ENCODE results near the gene NAA80.
"Not testable (repeated sequence)": the region's sequence is repeated elsewhere in the genome, so short reads cannot be mapped to it uniquely, and the experiment has no call there.

Gene NAA80

DNA sequence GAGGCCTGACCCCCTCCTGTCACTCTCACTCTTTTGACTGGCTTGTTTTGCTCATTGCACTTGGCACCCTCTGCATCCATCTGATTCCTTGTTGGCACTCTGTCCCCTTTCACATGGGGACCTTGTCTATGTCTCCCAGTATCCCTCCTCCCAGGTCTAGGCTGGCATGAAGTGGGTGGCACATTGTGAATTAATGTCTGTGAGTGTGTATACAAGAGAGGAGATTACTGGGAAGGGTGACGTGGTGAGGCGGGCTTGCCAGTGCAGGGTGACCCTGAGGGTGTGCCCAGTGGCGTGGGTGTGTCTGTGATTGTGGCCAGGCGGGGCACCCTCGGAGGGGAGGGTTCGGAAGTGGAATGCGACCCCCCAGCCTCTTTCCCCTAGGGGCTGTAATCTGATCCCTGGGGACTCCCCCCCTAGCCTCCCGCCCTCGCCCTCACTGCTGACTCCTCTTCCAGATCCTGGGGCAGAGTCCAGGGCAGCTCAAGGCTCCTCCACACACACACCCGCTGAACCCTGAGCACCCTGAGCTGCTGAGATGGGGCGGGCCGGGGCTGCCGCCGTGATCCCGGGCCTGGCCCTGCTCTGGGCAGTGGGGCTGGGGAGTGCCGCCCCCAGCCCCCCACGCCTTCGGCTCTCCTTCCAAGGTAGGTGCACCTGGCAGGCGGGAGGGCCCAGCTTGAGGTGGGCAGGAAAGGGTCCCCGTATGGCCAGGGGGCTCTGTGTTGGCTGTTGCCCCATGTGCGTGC, 30.3 kb downstream of the NAA80 start, which contains the start of gene SEMA3B:
TSS of gene SEMA3B (plus strand) at position 445 of the 749 bp plus-strand sequence. CDS start at position 539, 94 bp downstream.
- no peak for DNase-seq

DNA sequence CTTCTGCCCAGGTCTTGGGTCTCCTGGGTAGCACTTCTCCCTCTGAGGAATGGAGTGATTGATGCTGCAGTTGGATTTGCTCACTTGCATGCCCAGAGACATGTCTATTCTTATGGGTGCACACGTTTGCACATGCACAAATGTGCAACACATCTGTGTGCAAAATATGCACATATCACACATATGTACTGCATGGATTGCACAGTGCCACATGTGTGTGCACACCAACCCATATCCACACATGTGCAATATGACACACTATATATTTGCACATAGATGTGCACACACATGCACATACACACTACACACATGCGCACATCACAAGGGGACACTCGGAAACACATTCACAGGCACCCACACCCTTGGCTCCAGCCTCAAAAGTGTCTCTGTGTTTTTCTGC, 30.9 kb downstream of the NAA80 start:
- DNase-seq, result no peak

DNA sequence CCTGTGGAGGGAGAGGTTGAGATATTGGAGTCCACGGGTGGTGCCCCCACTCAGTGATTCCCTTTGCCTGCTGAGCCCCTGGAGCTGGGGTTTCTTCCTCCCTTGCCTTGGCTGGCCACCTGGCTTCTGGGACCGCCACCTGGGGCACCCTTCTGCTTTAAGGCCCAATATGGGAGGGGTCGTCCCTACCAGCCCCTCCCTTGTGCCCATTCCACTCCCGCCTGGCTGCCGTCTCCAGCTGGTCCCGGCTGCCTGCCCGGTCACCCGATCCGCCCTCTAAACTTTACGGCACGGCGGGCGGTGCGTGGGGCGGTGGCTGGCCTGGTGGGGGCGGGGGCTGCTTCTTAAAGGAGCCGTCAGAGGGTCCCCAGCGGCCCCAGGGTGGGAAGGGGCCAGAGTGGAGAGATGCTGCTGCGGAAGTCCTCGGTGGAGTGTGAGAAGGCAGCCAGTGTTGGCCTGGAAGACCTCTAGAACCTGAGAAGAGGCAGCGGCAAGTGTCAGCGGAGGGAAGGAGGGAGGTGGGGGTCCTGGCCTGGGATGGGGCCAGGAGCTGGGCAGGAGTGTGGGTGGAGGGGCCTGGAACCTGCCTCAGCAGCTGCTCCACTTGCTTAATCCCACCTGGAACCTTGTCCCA, 31.8 kb downstream of the NAA80 start:
- no peak for DNase-seq

DNA sequence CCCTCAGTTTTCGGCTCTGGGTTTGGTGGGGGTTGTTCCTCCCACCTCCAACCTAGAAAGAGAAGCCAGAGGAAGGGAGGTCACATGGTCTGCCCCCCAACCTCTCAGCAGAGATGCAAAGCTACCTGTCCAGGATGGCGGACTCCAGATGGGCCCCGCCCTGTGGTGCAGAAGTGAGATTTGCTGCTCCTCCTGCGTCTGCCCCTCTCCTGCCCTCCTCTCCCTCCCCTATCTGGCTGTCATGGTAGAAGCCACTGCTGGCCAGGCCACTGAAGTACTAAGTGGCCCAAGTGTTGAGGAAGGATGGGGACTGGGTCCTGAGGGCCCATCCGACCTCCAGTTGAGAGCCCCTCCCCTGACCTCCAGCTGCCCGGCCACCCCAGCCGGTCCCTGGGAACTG, 32.4 kb downstream of the NAA80 start:
- no peak for DNase-seq

DNA sequence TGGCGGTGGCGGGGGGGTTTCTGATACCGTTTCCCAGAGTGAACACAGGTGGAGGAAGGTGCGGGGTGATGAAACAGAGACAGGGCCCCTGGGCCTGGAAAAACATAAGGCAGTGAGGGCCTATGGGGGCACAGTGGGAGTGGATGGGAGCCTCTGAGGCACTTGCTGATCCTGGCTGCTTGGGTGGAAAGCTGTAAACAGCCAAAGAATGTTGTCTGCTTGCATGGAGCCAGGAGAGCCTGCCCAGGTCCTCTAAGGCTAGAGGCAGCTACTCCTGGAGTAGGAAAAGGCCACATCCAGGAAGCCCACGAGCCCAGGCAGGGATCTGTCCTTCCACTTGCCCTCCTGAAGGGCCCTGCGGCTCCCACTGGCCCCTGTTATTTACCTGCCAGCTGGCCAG, 33.2 kb downstream of the NAA80 start:
- no peak for DNase-seq

DNA sequence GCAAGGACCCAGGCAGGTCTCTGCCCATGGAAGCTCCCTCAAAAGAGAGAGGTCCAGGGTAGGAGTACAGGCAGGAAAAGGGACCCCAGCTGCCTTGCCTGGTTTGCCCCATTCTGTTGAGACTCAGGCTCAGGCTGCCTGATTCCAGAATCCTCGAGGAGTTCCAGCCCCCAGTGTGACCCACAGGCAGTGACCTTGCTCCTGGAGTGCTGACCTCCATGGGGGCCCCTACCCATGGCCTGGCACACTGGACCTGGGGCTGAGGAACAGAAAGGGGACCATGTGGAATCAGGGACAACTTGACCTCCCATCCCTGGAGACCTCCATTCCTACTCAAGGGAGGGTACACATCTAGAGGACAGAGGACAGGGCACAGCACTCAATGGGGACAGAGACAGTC, 33.6 kb downstream of the NAA80 start:
- no peak for DNase-seq

DNA sequence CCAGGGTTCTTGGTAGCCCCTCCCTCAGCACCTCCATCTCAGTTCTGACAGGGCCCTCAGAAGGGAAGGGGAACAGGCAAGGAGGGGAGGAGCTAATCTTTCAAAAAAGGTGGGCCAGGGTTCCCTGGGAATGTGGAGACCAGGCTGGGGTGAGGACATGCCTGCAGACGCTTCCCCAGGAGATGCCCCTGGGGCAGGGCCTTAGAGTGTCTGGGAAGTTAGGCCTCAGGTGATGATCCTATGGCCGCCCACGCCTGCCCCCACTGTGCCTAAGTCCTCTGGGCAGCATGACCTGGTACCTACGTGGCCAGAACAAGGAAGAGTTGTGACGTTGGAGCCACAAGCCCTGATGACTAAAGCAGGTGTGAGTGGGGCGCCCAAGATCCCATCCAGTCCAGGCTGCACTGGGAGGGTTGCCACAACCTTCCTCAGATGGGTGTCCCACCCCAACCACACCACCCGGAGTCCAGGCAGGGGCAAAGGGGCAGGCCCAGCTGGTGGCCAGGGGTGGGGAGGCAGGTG, 34.2 kb downstream of the NAA80 start:
- DNase-seq, result no peak

DNA sequence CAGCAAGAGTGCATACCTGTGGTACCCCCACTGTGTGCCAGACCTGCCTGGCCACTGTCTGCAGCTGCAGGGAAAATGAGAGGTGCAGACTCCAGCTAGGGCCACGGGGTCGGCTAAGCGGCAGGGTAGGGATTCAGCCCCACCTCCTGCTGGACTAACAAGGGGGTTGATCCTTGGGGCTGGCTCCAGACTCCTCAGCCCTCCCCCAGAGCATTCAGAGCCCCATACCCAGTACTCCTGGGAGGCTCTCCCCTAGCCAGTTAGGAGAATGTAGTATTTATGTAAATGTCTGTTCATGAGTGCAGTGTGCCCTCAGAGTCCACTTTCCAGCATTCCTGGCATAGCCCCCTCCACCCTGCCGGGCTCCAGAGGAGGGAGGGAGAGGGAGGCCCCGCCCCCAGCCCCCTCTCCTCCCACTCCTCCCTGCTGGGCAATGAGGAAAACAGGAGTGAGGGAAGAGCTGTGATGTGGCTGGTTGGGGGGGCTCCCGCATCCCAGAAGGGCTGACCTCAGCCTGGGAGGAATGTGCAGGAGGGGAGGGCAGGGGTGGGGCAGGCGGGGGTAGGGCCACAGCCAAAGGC, 34.7 kb downstream of the NAA80 start:
- no peak for DNase-seq

DNA sequence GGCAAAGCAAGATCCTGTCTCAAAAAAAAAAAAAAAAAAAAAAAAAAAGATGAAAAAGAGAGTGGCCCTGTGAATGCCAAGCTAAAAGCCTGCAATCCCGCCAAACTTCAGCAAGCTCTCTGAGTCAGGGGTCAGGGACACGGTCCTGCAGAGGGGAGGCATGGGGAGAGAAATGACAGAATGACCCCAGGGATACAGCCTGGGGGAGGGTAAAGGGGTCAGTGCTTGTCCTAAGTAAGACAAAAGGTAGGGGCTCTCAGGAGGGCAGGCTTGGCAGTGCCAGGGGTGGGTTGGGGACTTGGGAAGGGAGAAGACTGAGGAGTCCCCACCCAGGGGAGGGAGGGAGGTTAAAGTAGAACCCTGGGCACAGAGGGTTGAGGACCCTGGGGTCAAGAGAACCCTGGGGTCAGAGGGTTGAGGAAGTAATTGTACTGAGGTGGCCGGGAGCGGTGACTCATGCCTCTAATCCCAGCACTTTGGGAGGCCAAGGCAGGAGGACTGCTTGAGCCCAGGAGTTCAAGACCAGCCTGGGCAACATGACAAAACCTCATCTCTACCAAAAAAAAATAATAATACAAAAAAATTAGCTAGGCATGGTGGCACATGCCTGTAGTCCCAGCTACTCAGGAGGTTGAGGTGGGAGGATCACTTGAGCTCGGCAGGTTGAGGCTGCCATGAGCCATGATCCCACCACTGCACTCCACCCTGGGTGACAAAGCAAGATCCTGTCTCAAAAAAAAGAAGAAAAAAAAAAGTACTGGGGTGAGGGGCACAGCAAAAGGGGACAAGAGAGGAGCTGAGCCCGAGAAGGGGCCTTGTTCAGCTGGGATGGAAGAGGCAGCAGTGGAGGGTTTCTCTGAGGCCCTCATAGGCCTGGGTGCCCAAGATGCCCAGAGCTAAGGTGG, 35.5 kb downstream of the NAA80 start:
- DNase-seq, result no peak

DNA sequence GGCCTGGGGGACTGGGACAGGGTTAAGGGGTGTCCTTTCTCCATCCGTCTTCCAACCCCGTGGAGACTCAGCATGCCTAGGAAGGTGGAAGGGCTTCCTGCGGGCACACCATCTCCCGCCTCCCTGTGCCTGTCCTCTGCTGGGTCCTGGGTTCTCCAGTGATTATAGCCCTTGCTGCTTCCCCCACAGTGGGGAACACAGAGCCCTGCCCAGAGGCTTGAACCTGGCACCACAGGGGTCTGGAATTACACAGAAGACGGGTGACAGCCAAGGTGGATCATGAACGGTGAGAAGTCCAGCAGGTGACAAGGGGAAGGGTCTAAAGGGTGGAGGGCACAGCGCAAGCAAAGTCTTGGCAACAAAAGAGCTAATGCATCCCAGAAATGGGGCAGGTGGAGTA, 36.4 kb downstream of the NAA80 start:
- no peak for DNase-seq

DNA sequence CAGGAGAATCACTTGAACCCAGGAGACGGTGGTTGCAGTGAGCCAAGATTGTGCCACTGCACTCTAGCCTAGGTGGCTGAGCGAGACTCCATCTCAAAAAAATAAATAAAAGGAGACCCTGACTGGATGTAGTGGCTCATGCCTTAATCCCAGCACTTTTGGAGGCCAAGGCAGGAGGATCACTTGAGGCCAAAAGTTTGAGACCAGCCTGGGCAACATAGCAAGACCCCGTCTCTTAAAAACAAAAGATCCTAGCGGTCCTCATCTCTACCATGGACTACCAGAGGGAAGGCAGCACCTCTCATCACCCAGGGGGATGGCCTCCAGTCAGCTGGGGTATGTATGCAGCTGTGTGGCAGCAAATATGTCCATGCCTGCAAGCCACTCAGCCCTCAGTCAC, 37.0 kb downstream of the NAA80 start:
- DNase-seq, result not testable (repeated sequence)

DNA sequence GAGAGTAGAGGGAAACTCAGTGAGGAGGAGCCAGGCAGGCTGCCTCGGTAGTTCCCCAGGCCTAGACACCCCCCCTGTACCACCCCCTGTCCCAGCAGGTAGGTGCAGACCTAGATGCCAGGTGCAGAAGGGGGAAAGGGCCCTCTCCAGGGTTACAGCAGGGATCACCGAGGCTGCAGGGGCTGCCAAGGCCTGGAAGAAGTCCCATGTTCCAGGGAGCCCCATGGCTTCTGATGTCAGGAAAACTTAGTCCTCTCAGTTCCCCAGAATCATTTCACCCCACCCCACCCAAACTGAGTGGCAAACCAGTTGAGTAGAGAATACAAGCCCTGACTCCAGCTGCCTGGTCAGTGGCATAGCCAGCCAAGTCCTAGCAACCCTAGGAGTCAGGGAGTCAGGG, 37.7 kb downstream of the NAA80 start:
- DNase-seq, result no peak

DNA sequence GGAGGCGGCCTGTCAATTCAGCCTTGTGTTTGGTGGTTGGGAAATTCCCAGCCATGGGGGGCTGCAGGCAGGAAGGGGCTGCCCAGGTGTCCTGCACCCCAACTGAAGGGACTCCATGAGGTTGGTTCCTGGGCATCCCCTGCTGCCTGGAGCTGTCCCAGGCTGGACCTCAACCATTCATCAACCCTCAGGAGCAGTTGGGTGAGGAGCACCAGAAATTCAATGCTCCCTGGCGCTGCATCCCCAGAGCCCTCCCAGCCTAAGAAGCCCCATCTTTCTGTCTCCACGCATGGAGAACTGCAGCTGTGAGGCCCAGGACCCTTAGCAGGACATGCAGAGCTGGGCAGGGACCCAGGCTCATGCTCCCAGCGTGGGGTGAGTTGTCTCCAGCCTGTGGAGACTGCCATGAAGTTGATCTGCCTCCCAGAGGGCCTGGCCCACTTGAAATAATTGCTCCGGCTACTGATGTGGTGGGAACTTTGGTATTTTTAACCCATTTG, 38.2 kb downstream of the NAA80 start:
- no peak for DNase-seq

DNA sequence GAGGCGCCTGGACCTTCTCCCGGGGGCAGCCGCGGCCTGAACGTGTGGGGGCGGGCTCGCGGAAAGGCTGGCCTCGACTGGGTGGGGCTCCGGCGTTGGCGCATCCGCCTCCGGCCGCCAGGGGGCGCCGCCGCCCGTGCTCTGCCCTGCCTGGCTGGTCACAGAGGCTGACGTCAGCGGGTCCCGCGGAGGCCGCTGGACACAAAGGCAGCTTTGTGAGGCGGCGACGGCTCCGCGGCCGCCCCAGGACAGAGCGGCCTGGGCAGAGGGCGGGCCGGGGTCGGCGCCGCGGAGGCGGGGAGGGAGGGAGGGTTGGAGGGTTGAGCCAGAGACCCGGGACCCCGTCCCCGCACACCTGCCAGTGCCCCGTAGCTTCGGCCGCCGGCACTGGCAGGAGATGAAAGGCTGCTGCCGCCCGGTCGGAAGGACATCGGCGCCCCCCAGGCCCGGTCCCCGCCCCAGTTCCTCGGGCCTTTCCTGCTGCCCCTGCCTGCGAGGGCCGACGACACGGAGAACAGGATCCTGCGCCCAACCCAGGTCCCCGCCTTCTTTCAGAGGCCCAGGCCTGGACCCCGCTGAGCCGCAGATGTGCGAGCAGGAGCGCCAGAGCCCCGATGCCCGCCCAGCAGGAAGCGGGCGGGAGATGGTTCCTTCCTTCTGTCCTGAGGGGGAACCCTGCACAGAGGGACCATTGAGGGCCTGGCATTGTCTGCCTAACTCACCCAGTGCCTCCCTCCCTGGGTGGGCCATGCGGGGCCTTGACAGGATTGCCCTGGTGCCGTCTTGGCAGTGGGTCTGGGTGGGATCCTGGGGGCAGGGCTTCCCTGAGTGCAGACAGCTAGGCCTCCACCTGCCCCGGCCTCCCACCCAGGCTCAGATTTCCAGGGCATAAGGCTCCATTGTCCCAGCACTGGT, 38.9 kb downstream of the NAA80 start:
- DNase-seq, result peak; percentile 91 to 95

DNA sequence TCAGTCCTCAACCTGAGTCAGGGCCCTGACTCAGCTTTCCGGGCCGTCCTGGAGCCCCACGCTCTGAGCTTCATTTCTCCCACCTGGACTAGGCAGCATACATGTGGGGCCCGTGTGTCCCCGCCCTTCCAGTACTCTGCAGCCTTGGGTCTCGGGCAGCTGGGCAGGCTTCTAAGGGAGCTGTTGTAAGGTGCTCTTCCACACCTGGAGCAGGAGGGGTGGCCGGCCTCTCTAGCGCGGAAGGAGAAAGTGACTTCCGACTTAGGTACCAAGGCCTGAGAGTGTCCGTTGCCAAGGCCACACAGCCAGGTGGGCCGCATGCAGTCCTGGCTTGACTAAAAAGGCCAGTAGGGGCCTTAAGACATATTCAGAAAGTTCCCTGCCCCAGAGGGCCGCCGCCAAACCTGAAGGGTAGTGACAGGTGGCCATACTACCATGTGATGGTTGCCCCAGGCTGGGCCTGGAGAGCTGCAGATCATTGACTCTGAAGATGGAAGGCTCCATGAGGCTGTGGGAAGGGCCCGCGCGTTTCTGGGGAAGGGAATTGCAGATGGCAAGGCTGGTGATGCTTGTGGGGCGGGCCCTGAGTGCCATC, 39.7 kb downstream of the NAA80 start:
- DNase-seq, result no peak

DNA sequence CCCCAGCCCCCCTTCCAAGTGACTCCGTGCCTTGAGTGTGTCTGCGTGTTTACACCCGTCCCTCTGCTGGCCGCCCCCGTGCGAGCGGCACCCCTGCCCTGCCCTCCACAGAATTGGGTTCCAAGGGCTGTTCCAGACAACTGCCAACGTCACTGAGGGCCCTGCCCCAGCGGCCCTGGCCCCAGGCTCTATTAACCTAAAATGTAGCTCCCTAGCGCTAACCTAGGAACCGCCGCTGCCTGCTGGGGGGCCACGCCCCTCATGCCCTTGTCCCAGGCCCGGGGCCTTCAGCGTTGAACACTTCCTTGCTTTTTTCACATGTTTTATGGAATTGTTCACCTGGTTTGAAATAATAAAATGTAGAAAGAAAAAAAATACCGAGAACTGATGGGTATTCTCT, 40.2 kb downstream of the NAA80 start:
- DNase-seq, result no peak

DNA sequence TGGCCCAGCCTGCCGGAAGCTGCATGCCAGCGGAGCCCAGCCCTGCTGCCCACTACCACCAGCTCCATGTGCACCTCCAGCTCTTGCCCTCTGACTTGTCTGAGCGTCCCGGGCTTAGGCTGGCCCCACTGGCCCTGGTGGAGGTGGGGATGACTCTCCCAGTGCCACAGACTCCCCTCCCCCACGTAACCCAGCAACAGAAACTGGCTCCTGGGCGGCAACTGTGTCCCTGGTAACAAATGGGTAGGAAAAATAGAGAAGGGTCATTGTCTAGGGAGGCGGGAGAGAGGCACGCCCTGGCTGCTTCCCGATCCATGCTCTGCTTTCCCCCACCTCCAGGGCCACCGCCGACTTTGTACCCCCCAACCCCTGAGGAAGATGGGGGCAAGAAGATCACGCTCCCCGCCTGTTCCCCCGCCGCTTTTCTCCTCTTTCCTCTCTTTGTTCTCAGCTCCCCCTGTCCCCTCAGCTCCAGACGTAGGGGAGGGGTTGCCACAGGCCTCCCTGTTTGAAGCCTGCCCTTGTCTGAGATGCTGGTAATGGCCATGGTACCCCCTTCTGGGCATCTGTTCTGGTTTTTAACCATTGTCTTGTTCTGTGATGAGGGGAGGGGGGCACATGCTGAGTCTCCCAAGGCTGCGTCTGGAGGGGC, 41.0 kb downstream of the NAA80 start:
- DNase-seq, result no peak

DNA sequence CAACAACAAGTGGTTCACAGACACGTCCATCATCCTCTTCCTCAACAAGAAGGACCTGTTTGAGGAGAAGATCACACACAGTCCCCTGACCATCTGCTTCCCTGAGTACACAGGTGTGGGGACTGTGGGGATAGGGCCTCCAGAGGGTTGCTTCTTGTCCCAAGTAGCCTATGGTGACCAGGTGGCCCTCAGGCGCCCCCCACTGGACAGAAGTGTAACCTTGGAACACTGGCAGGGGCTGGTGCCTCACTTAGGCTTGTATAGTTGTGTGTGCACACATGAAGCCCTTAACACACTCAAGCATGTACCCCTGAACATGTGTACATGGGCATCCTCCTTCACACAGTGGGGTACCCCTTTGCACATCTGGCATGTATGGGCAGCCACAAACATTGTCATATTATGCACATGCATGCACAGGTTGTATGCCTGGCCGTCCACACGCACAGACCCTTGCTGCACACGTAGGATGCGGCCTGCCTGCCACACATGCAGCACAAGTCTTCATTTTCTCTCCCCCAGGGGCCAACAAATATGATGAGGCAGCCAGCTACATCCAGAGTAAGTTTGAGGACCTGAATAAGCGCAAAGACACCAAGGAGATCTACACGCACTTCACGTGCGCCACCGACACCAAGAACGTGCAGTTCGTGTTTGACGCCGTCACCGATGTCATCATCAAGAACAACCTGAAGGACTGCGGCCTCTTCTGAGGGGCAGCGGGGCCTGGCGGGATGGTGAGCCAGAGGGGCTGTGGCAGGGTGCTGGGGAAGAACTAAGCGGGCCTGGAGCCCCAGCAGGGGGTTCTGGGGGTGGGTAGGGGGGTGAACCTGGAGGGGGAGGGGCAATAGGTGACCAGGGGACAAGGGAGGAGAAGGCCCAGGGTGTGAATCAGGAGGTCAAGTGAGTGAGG, 42.0 kb downstream of the NAA80 start:
- DNase-seq, result peak; percentile 71 to 72

DNA sequence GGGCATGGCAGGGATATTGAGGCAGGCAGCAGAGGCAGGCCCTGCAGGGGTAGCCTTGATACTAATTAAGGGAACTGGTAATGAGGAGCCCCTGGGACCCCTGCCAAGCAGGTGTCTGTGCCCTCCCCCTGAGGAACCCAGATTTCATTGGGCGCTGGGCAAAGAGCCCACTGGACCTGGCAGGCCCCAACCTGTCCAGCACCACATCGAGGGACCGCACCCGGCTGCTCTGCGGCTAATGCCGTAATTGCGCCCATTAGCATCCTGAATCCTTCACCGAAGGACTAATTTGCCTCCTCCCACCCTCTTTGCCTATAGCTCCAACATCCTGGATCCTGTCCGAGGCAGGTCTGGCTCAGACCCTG, 44.0 kb downstream of the NAA80 start:
- no peak for DNase-seq

Measured in activated T-cell treated with anti-CD3 and anti-CD28 coated beads, Interleukin-2, amount 50 U/mL, for 48 hours (primary cell).